Panc1 (cell line): ENCODE measurements around the gene CRELD2. TPM values are rescaled to one million over a fixed set of nuclear protein-coding genes. Genes with fewer than 3 reads are reported as not detected.

Source experiments
- ATAC-seq: fragments of 200-7000 bp; cut with Tn5 transposase; 2 replicates; pipeline ENCODE4 v1.9.1; 2020; ENCODE audit warnings: mild to moderate bottlenecking, moderate library complexity
- BruUV-seq: library from RNA; stranded (reverse); fragments of 400-500 nt; replicated peaks from 2 replicates; lab custom pipeline; 2021; lab: Mats Ljungman, UMichigan
- CTCF ChIA-PET: fragments of 300-600 bp; sonication (Branson Sonifier 250); formaldehyde crosslinking; loops from one replicate; lab custom pipeline; 2022; ENCODE audit warnings: antibody characterized with exemption; lab: Charles Lee
- POLR2A ChIA-PET: fragments of 300-600 bp; sonication (Branson Sonifier 250); formaldehyde crosslinking; loops from one replicate; lab custom pipeline; 2022; ENCODE audit warnings: antibody characterized with exemption; lab: Charles Lee
- DNase-seq: peaks from one replicate; pipeline ENCODE4 v3.0.0-alpha.2; 2010; ENCODE audit warnings: low read depth, low spot score
- H3K27ac ChIP-seq: 2 replicates; pipeline ENCODE4 v1.5.1; 2011; ENCODE audit warnings: mild to moderate bottlenecking, low read length, inconsistent platforms
- H3K27me3 ChIP-seq: fragments of 200-500 bp; sonication (Bioruptor generic); 2 replicates; pipeline ENCODE4 v1.6.0; 2014; ENCODE audit warnings: low read length, inconsistent platforms; ENCODE audit not compliant: control insufficient read depth, insufficient read depth
- H3K36me3 ChIP-seq: fragments of 200-500 bp; sonication (Bioruptor generic); 2 replicates; pipeline ENCODE4 v1.5.1; 2014; ENCODE audit warnings: inconsistent platforms, mild to moderate bottlenecking, low read length, moderate library complexity; ENCODE audit not compliant: control insufficient read depth, insufficient read depth
- H3K4me1 ChIP-seq: 2 replicates; pipeline ENCODE4 v1.5.1; 2011; ENCODE audit warnings: inconsistent platforms, mild to moderate bottlenecking, low read length, moderate library complexity; ENCODE audit not compliant: control insufficient read depth, insufficient read depth
- H3K4me3 ChIP-seq, 2 experiments: 2 replicates each; pipeline ENCODE4 v1.5.1; 2011 to 2012; ENCODE audit warnings: low read depth in 2 of 2, low read length in 2 of 2, mild to moderate bottlenecking in 2 of 2, inconsistent platforms in 1 of 2, moderate library complexity in 1 of 2
- H3K9me3 ChIP-seq: fragments of 200-500 bp; sonication (Bioruptor generic); 2 replicates; pipeline ENCODE4 v1.5.1; 2014; ENCODE audit warnings: low read depth, mild to moderate bottlenecking, inconsistent platforms, low read length, moderate library complexity; ENCODE audit not compliant: control insufficient read depth, insufficient read depth
- CTCF ChIP-seq: fragments of 450-650 bp; IDR thresholded peaks from 2 replicates; pipeline ENCODE4 v1.5.1; 2017; ENCODE audit warnings: mild to moderate bottlenecking
- POLR2AphosphoS5 ChIP-seq: IDR thresholded peaks from 2 replicates; pipeline ENCODE4 v1.6.1; 2012; ENCODE audit warnings: mild to moderate bottlenecking, low read depth, low read length, moderate library complexity
- REST ChIP-seq, 2 experiments: IDR thresholded peaks; 2 replicates each; pipeline ENCODE4 v1.6.1; 2011 to 2012; ENCODE audit warnings: low read depth in 2 of 2, control low read depth in 1 of 2, low read length in 1 of 2, mild to moderate bottlenecking in 1 of 2, moderate library complexity in 1 of 2; ENCODE audit not compliant: insufficient read depth in 1 of 2
- SIN3A ChIP-seq: IDR thresholded peaks from 2 replicates; pipeline ENCODE4 v1.6.1; 2012; ENCODE audit warnings: low read depth, mild to moderate bottlenecking, low read length, moderate library complexity, borderline replicate concordance; ENCODE audit not compliant: insufficient read depth
- TCF7L2 ChIP-seq: IDR thresholded peaks from 2 replicates; pipeline ENCODE4 v1.6.1; 2011; ENCODE audit warnings: mild to moderate bottlenecking, low read depth, low read length, inconsistent platforms
- in situ Hi-C: cut with HindIII; loops from 2 replicates; pipeline ENCODE4 v1.10.0; 2016; ENCODE audit warnings: low sequenced_read_pairs, low pct_unique_long_range_greater_than_20kb
- intact Hi-C: fragments of 100-400 bp; cut with micrococcal nuclease; formaldehyde crosslinking; loops from one replicate; pipeline ENCODE4 v1.10.0; 2022; ENCODE audit not compliant: unreplicated experiment
- total RNA-seq: library from RNA; stranded (reverse); gene quantifications from one replicate; pipeline ENCODE4 v1.2.1, GENCODE V29; 2021; ENCODE audit not compliant: unreplicated experiment

Gene CRELD2
- total RNA-seq, 1 experiment from 2014 or later, result 59.7 TPM

- Histone ChIP-seq H3K4me1 (peaks cover 3% of the 10 kb centered on the region; the same call in 1 of the 2 replicates), H3K27ac (peak overlapping the region; percentile 18; the same call in 1 of the 2 replicates), H3K4me3 (peak overlapping the region; percentile 51 to 68), H3K27me3 (no peaks in the 10 kb centered on the region), H3K9me3 (no peaks in the 10 kb centered on the region), H3K36me3 (peaks cover 4% of the 10 kb centered on the region; the same call in 1 of the 2 replicates)
- intact Hi-C loops, result loop anchor here (5.0 kb wide), 1 partner anchor 152 kb away; no protein-coding TSS in a partner anchor
- POLR2A ChIA-PET, result no interaction called here
- CTCF ChIA-PET, result no interaction called here
- no peak for DNase-seq
- TF ChIP-seq REST (IDR thresholded peaks at IDR 0.05; ENCODE audit: insufficient read depth in 1 of 2, low read depth in 2 of 2, low read length in 1 of 2), result no peak
- TF ChIP-seq SIN3A, result no peak
- TF ChIP-seq TCF7L2, result no peak
- TF ChIP-seq POLR2AphosphoS5, result no peak
- no peak for TF ChIP-seq CTCF
- in situ Hi-C loops, result no loop called here
- no peak for ATAC-seq
- no TSS peak for BruUV-seq
Observed at GRCh38 chr22:49918911-49919881, 762 bp downstream of the CRELD2 start.

GRCh38 chr22:49920859-49921258 is 2.4 kb downstream of the CRELD2 start:
- ATAC-seq, result no peak
- BruUV-seq, result no TSS peak
- Histone ChIP-seq H3K36me3 (peaks cover 4% of the 10 kb centered on the region; the same call in 1 of the 2 replicates), H3K9me3 (no peaks in the 10 kb centered on the region), H3K27me3 (no peaks in the 10 kb centered on the region), H3K4me3 (no peak overlapping the region), H3K4me1 (peaks cover 3% of the 10 kb centered on the region; the same call in 1 of the 2 replicates), H3K27ac (no peak overlapping the region)
- no peak for TF ChIP-seq CTCF
- TF ChIP-seq TCF7L2, result no peak
- TF ChIP-seq POLR2AphosphoS5, result no peak
- no peak for TF ChIP-seq SIN3A
- no peak for DNase-seq
- POLR2A ChIA-PET, result no interaction called here
- intact Hi-C loops, result no loop called here
- in situ Hi-C loops, result no loop called here
- CTCF ChIA-PET, result no interaction called here
